ENCODE results near the gene ARHGEF17. TPM values are rescaled to one million over a fixed set of nuclear protein-coding genes. Genes with fewer than 3 reads are reported as not detected.

Gene ARHGEF17
- total RNA-seq, 4 donors from 2014 or later = 82.8 to 196 (median 122) TPM

DNA sequence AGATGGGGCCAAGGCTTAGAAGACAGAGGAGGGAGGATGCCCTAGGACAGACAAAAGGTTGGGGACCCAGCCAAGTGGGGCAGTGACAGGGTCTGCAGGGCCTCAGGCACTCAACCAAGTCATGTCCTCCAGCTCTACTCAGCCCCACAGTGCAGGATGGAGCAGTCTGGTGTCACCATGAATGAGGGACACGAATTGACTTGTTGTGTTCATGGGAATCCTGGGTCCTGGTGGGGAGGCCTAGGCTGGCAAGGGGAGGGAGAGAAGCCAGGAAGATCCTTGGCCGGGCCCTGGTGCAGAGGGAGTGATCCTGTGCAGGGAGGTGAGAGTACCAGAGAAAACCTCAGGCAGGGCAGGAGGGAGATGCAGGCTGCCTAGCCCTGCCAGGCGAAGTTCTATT, 24.0 kb upstream of the ARHGEF17 start:
- Histone ChIP-seq H3K9me3 (no peaks in the 10 kb centered on the region), H3K27me3 (no peaks in the 10 kb centered on the region), H3K4me1 (peaks cover 13 to 21% (median 16%) of the 10 kb centered on the region in 4 donors), H3K36me3 (no peaks in the 10 kb centered on the region), H3K4me3 (no peak overlapping the region), H3K27ac (replicated peaks in 1 of 4) (no peak overlapping the region)
- no peak for DNase-seq (ENCODE audit: extremely low spot score)
- intact Hi-C loops (cut with DNase I) = no loop called here
- TF ChIP-seq POLR2A (IDR thresholded peaks at IDR 0.05; ENCODE audit: low read depth) (no peak), EP300 (IDR thresholded peaks at IDR 0.05) (no peak), POLR2AphosphoS5 (IDR thresholded peaks at IDR 0.05) (no peak)
- TF ChIP-seq, protein P1, sequence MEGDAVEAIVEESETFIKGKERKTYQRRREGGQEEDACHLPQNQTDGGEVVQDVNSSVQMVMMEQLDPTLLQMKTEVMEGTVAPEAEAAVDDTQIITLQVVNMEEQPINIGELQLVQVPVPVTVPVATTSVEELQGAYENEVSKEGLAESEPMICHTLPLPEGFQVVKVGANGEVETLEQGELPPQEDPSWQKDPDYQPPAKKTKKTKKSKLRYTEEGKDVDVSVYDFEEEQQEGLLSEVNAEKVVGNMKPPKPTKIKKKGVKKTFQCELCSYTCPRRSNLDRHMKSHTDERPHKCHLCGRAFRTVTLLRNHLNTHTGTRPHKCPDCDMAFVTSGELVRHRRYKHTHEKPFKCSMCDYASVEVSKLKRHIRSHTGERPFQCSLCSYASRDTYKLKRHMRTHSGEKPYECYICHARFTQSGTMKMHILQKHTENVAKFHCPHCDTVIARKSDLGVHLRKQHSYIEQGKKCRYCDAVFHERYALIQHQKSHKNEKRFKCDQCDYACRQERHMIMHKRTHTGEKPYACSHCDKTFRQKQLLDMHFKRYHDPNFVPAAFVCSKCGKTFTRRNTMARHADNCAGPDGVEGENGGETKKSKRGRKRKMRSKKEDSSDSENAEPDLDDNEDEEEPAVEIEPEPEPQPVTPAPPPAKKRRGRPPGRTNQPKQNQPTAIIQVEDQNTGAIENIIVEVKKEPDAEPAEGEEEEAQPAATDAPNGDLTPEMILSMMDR (IDR thresholded peaks at IDR 0.05) = no peak
- 84% methylated on average over 2 of the region's 3 CpGs for WGBS

DNA sequence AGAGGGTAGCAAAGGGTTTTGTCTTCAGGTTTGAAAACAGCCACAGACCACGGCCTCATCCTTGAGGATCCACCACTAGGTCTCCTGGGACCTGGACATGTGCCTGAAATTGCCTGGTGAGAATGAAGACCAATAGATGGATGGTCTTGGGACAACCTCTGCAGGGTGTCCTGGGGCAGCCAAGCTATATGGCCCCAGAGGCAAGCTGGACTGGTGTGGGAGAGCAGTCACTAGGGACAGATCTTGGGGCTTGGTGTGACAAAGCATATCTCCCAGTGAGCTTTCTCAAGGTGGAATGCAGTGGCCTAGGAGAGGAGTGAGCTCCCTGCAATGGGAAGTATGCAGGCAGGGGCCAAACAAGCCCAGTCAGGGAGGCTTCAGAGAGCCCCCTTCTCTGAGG, 22.4 kb upstream of the ARHGEF17 start:
- 86% methylated on average over 1 of the region's 1 CpG for WGBS

DNA sequence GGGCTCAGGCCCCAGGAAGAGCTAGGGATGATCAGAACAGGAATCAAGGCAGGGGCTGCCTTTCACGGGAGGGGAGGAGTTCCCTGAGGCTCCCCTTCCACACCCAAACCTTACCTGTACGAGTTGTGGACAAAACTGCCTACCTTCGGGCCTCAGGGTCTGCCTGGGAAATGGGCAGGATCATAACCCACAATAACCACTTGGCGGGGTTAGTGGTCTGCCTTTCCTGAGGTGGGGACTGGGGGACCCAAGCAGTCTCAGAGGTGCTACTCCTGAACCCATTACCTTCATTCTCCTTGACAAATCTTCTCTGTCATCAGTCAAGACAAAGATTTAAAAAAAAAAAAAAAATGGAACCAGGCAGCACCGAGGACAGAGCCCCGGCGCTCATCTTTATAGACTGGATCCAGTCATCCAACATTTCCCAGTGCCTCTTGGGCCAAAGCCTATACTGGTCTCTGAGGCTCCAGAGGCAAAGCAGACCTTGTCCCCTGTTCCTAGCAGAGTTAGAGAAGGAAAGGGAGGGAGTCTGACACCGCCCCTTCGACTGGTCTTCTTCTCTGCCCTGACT, 21.8 kb upstream of the ARHGEF17 start:
- Histone ChIP-seq H3K4me3 (no peak overlapping the region), H3K36me3 (no peaks in the 10 kb centered on the region), H3K27ac (replicated peaks in 1 of 4) (no peak overlapping the region), H3K4me1 (peaks cover 19 to 30% (median 25%) of the 10 kb centered on the region in 4 donors), H3K27me3 (no peaks in the 10 kb centered on the region), H3K9me3 (no peaks in the 10 kb centered on the region)
- no peak for DNase-seq (ENCODE audit: extremely low spot score)
- intact Hi-C loops (cut with DNase I) = loop anchor here (5.0 kb wide), 1 partner anchor 454 kb away; no protein-coding TSS in a partner anchor
- WGBS = 94% methylated on average over 8 of the region's 9 CpGs
- no peak for TF ChIP-seq EP300 (IDR thresholded peaks at IDR 0.05)
- TF ChIP-seq, protein P1 (IDR thresholded peaks at IDR 0.05) = no peak
- TF ChIP-seq POLR2A (IDR thresholded peaks at IDR 0.05; ENCODE audit: low read depth) = no peak

More for the DNA sequence above, 22.4 kb upstream of the ARHGEF17 start:
- Histone ChIP-seq H3K27me3 (no peaks in the 10 kb centered on the region), H3K27ac (replicated peaks in 1 of 4) (no peak overlapping the region), H3K4me1 (peaks cover 19 to 30% (median 25%) of the 10 kb centered on the region in 4 donors), H3K4me3 (no peak overlapping the region), H3K36me3 (no peaks in the 10 kb centered on the region), H3K9me3 (no peaks in the 10 kb centered on the region)
- TF ChIP-seq POLR2AphosphoS5 (IDR thresholded peaks at IDR 0.05) (no peak), POLR2A (IDR thresholded peaks at IDR 0.05; ENCODE audit: low read depth) (no peak), EP300 (IDR thresholded peaks at IDR 0.05) (no peak)
- TF ChIP-seq, protein P1 (IDR thresholded peaks at IDR 0.05) = no peak
- DNase-seq (ENCODE audit: extremely low spot score) = no peak
- intact Hi-C loops (cut with DNase I) = loop anchor here (5.0 kb wide), 1 partner anchor 453 kb away; no protein-coding TSS in a partner anchor

DNA sequence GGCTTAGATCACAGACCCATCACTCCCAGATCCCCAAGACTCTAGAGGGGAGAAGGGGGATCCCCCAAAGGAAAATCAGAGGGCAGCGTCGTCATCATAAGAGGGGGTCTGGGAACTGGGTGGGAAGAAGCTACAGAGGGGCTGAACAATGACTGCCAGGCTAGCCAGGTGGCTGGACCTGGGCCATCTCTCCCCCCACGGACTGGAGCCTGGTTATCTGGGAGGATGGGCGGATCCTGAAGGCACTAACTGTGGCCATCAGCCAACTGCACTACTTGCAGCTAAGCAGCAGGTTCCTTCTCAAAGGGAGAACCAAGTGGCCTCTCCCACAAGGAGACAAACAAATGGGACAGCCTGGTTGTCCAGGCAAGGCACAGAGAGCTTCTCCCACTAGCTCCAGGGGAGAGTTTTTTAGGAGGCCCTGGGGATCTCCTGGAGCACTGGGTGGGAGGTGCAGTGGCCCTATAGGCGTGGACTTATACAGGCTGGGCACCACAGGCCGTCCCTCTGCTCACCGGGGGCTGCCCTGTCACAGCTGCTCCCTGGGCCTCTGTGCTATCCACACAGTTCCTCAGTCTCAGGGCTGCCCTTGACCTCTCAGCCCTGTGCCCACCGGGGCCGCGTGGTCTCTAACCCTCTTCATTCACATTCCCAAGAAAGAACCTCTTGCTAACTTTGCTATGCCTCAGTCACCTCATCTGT, 20.5 kb upstream of the ARHGEF17 start:
- TF ChIP-seq, protein P1 (IDR thresholded peaks at IDR 0.05) = no peak
- TF ChIP-seq POLR2AphosphoS5 (IDR thresholded peaks at IDR 0.05) (no peak), POLR2A (IDR thresholded peaks at IDR 0.05; ENCODE audit: low read depth) (no peak), EP300 (IDR thresholded peaks at IDR 0.05) (no peak)
- intact Hi-C loops (cut with DNase I) = loop anchor here (2.0 to 5.0 kb wide), 2 partner anchors 103 to 455 kb away; no protein-coding TSS in a partner anchor
- 88% methylated on average over 7 of the region's 10 CpGs for WGBS
- Histone ChIP-seq H3K36me3 (no peaks in the 10 kb centered on the region), H3K27me3 (no peaks in the 10 kb centered on the region), H3K4me3 (no peak overlapping the region), H3K9me3 (no peaks in the 10 kb centered on the region), H3K27ac (replicated peaks in 1 of 4) (peak overlapping the region in 2 of 4 donors; percentile 26 to 51), H3K4me1 (peaks cover 19 to 30% (median 25%) of the 10 kb centered on the region in 4 donors)
- no peak for DNase-seq (ENCODE audit: extremely low spot score)

All from esophagus muscularis mucosa (tissue), 4 donors.